HL-60 (cell line): ENCODE results near the gene CSNK1A1L.

ENCODE experiments used
- GABPA ChIP-seq: IDR thresholded peaks from 2 replicates; pipeline ENCODE4 v1.6.1; 2012; ENCODE audit warnings: low read depth
- POLR2AphosphoS5 ChIP-seq: IDR thresholded peaks from 2 replicates; pipeline ENCODE4 v1.6.1; 2012; ENCODE audit warnings: low read depth
- SPI1 ChIP-seq: IDR thresholded peaks from 2 replicates; pipeline ENCODE4 v1.6.1; 2012; ENCODE audit warnings: low read depth, mild to moderate bottlenecking, borderline replicate concordance
- TF ChIP-seq, protein P1 (sequence below): IDR thresholded peaks from one replicate; pipeline ENCODE4 v1.5.1; 2011; ENCODE audit warnings: low read length, control low read depth, inconsistent platforms; ENCODE audit not compliant: insufficient read depth
- TF ChIP-seq, protein P2 (sequence below): IDR thresholded peaks from 2 replicates; pipeline ENCODE4 v1.6.1; 2012; ENCODE audit warnings: low read depth; ENCODE audit not compliant: insufficient replicate concordance

DNA sequence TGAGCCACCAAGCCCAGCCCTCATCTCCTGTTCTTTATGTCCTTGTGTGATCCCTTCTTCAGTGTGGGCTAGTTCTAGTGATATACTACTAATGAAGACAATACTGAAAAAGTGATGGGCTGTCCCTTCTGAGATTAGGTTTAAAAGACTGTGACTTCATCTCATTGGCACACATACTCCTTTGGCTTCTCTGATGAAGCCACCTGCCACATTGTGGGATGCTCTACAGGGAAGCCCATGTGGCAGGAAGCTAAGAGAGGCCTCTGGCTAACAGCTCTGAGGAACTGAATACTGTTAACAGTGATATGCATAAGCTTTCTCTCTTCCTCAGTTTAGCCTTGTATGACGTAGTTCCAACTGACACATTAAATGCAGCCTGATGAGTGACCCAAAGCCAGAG, 13.6 kb downstream of the CSNK1A1L start:
- no peak for TF ChIP-seq POLR2AphosphoS5
- TF ChIP-seq, protein P1, sequence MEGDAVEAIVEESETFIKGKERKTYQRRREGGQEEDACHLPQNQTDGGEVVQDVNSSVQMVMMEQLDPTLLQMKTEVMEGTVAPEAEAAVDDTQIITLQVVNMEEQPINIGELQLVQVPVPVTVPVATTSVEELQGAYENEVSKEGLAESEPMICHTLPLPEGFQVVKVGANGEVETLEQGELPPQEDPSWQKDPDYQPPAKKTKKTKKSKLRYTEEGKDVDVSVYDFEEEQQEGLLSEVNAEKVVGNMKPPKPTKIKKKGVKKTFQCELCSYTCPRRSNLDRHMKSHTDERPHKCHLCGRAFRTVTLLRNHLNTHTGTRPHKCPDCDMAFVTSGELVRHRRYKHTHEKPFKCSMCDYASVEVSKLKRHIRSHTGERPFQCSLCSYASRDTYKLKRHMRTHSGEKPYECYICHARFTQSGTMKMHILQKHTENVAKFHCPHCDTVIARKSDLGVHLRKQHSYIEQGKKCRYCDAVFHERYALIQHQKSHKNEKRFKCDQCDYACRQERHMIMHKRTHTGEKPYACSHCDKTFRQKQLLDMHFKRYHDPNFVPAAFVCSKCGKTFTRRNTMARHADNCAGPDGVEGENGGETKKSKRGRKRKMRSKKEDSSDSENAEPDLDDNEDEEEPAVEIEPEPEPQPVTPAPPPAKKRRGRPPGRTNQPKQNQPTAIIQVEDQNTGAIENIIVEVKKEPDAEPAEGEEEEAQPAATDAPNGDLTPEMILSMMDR: no peak
- TF ChIP-seq, protein P2, sequence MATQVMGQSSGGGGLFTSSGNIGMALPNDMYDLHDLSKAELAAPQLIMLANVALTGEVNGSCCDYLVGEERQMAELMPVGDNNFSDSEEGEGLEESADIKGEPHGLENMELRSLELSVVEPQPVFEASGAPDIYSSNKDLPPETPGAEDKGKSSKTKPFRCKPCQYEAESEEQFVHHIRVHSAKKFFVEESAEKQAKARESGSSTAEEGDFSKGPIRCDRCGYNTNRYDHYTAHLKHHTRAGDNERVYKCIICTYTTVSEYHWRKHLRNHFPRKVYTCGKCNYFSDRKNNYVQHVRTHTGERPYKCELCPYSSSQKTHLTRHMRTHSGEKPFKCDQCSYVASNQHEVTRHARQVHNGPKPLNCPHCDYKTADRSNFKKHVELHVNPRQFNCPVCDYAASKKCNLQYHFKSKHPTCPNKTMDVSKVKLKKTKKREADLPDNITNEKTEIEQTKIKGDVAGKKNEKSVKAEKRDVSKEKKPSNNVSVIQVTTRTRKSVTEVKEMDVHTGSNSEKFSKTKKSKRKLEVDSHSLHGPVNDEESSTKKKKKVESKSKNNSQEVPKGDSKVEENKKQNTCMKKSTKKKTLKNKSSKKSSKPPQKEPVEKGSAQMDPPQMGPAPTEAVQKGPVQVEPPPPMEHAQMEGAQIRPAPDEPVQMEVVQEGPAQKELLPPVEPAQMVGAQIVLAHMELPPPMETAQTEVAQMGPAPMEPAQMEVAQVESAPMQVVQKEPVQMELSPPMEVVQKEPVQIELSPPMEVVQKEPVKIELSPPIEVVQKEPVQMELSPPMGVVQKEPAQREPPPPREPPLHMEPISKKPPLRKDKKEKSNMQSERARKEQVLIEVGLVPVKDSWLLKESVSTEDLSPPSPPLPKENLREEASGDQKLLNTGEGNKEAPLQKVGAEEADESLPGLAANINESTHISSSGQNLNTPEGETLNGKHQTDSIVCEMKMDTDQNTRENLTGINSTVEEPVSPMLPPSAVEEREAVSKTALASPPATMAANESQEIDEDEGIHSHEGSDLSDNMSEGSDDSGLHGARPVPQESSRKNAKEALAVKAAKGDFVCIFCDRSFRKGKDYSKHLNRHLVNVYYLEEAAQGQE: no peak
- no peak for TF ChIP-seq SPI1
- TF ChIP-seq GABPA: no peak
